Activated CD8-positive, alpha-beta T cell treated with anti-CD3 and anti-CD28 coated beads for 36 hours (primary cell): ENCODE measurements around the gene TRIM69. TPM values are rescaled to one million over a fixed set of nuclear protein-coding genes. Genes with fewer than 3 reads are reported as not detected.
"Not testable (repeated sequence)": the region's sequence is repeated elsewhere in the genome, so short reads cannot be mapped to it uniquely, and the experiment has no call there.

ENCODE experiments used
- ATAC-seq: fragments of 200-7000 bp; cut with Tn5 transposase; one replicate; pipeline ENCODE4 v1.10.0; 2021; ENCODE audit warnings: mild to moderate bottlenecking, moderate library complexity
- CTCF ChIA-PET: fragments of 350-600 bp; sonication (Branson Sonifier 250); formaldehyde crosslinking; loops from one replicate; lab custom pipeline; 2021; ENCODE audit warnings: antibody characterized with exemption; lab: Charles Lee
- POLR2A ChIA-PET: fragments of 350-600 bp; sonication (Branson Sonifier 250); formaldehyde crosslinking; loops from one replicate; lab custom pipeline; 2021; ENCODE audit warnings: antibody characterized with exemption; lab: Charles Lee
- DNase-seq: peaks from one replicate; pipeline ENCODE4 v3.0.0-alpha.2; 2020
- H3K27ac Mint-ChIP-seq: one replicate; pipeline ENCODE4 v1.8.0; 2021; ENCODE audit warnings: mild to moderate bottlenecking, mixed read lengths
- H3K27me3 Mint-ChIP-seq: one replicate; pipeline ENCODE4 v1.8.0; 2021; ENCODE audit warnings: mixed read lengths
- H3K36me3 Mint-ChIP-seq: one replicate; pipeline ENCODE4 v1.8.0; 2021; ENCODE audit warnings: low read depth, mixed read lengths
- H3K4me1 Mint-ChIP-seq: one replicate; pipeline ENCODE4 v1.8.0; 2021; ENCODE audit warnings: low read depth, mixed read lengths
- H3K4me3 Mint-ChIP-seq: one replicate; pipeline ENCODE4 v1.8.0; 2021; ENCODE audit warnings: mild to moderate bottlenecking, moderate library complexity, mixed read lengths
- H3K9me3 Mint-ChIP-seq: one replicate; pipeline ENCODE4 v1.8.0; 2021; ENCODE audit warnings: mixed read lengths
- CTCF ChIP-seq: fragments of 200-600 bp; IDR thresholded peaks from one replicate; pipeline ENCODE4 v1.8.0; 2022; ENCODE audit warnings: antibody characterized with exemption, mild to moderate bottlenecking
- intact Hi-C: fragments of 100-400 bp; cut with micrococcal nuclease; formaldehyde crosslinking; loops from one replicate; pipeline ENCODE4 v1.10.0; 2022
- total RNA-seq, 2 experiments: library from RNA; stranded (reverse); gene quantifications; one replicate each; pipeline ENCODE4 v1.2.3, GENCODE V29; 2021

The TRIM69 gene
- total RNA-seq, 2 experiments from 2014 or later = 59.8 to 63.5 TPM

- ChIA-PET CTCF (interaction anchor here (1.1 to 16.4 kb wide), 4 partner anchors 10 to 95 kb away, joined by 3 to 333 read pairs (median 56); partner anchors contain the start of genes B2M, PATL2, SPG11 and TRIM69), POLR2A (interaction anchor here (0.6 to 37.9 kb wide), 11 partner anchors 3 to 300 kb away, joined by 3 to 1862 read pairs (median 5); partner anchors contain the start of genes B2M, PATL2, SPG11 and TRIM69)
- intact Hi-C loops = no loop called here
- H3K27ac Mint-ChIP-seq = peak overlapping the region; percentile 100
- H3K4me1 Mint-ChIP-seq = peaks cover 61% of the 10 kb centered on the region
- peak overlapping the region; percentile 99 for H3K4me3 Mint-ChIP-seq
- peak; percentile 84 for DNase-seq
- no peaks in the 10 kb centered on the region for H3K9me3 Mint-ChIP-seq
- no peaks in the 10 kb centered on the region for H3K27me3 Mint-ChIP-seq
- peak; percentile 55 for ATAC-seq
- TF ChIP-seq CTCF = no peak
- H3K36me3 Mint-ChIP-seq = peaks cover 24% of the 10 kb centered on the region
Observed at GRCh38 chr15:44726568-44727484, 9.5 kb upstream of the TRIM69 start.

- no peaks in the 10 kb centered on the region for H3K27me3 Mint-ChIP-seq
- ChIA-PET CTCF (interaction anchor here (1.5 to 16.4 kb wide), 4 partner anchors 10 to 64 kb away, joined by 3 to 333 read pairs (median 56); partner anchors contain the start of genes B2M, PATL2, SPG11 and TRIM69), POLR2A (interaction anchor here (1.1 to 37.9 kb wide), 7 partner anchors 2 to 98 kb away, joined by 3 to 1862 read pairs (median 6); partner anchors contain the start of genes B2M, PATL2, SPG11 and TRIM69)
- no peak for TF ChIP-seq CTCF
- intact Hi-C loops = loop anchor here (1.0 kb wide), 1 partner anchor 16 kb away; the partner anchor contains the start of genes B2M and PATL2
- peaks cover 62% of the 10 kb centered on the region for H3K4me1 Mint-ChIP-seq
- no peaks in the 10 kb centered on the region for H3K9me3 Mint-ChIP-seq
- DNase-seq = no peak
- H3K36me3 Mint-ChIP-seq = peaks cover 32% of the 10 kb centered on the region
- H3K27ac Mint-ChIP-seq = peak overlapping the region; percentile 100
- no peak for ATAC-seq
- H3K4me3 Mint-ChIP-seq = peak overlapping the region; percentile 99
Observed at GRCh38 chr15:44727485-44728231, 8.7 kb upstream of the TRIM69 start.

GRCh38 chr15:44728232-44728575, 8.1 kb upstream of the TRIM69 start:
- H3K36me3 Mint-ChIP-seq = peaks cover 34% of the 10 kb centered on the region
- H3K27me3 Mint-ChIP-seq, H3K9me3 Mint-ChIP-seq, DNase-seq, ATAC-seq: not testable (repeated sequence)
- peak overlapping the region; percentile 100 for H3K27ac Mint-ChIP-seq
- intact Hi-C loops = loop anchor here (1.0 kb wide), 1 partner anchor 17 kb away; the partner anchor contains the start of genes B2M and PATL2
- peak overlapping the region; percentile 99 for H3K4me3 Mint-ChIP-seq
- CTCF ChIA-PET = interaction anchor here (1.0 to 16.4 kb wide), 8 partner anchors 9 to 182 kb away, joined by 3 to 333 read pairs (median 4); partner anchors contain the start of genes B2M, PATL2, SPG11 and TRIM69
- POLR2A ChIA-PET = interaction anchor here (1.1 to 37.9 kb wide), 5 partner anchors 1 to 144 kb away, joined by 3 to 1862 read pairs (median 1567); partner anchors contain the start of genes B2M, PATL2, SPG11 and TRIM69
- peaks cover 62% of the 10 kb centered on the region for H3K4me1 Mint-ChIP-seq

GRCh38 chr15:44728576-44729407, 7.5 kb upstream of the TRIM69 start:
- H3K9me3 Mint-ChIP-seq = no peaks in the 10 kb centered on the region
- ChIA-PET CTCF (interaction anchor here (0.9 to 16.4 kb wide), 10 partner anchors 9 to 182 kb away, joined by 3 to 333 read pairs (median 3); partner anchors contain the start of genes B2M, PATL2, SPG11 and TRIM69), POLR2A (interaction anchor here (0.7 to 37.9 kb wide), 9 partner anchors 1 to 674 kb away, joined by 3 to 1862 read pairs (median 3); partner anchors contain the start of genes B2M, PATL2, SPG11 and TRIM69)
- H3K4me3 Mint-ChIP-seq = peak overlapping the region; percentile 99
- no peak for TF ChIP-seq CTCF
- no peaks in the 10 kb centered on the region for H3K27me3 Mint-ChIP-seq
- peaks cover 61% of the 10 kb centered on the region for H3K4me1 Mint-ChIP-seq
- peaks cover 38% of the 10 kb centered on the region for H3K36me3 Mint-ChIP-seq
- DNase-seq (peak; percentile 98), ATAC-seq (peak; percentile 78)
- H3K27ac Mint-ChIP-seq = peak overlapping the region; percentile 100
- intact Hi-C loops = loop anchor here (1.0 kb wide), 1 partner anchor 17 kb away; the partner anchor contains the start of genes B2M and PATL2
